ENCODE data around the gene GINS2.

Gene GINS2

GRCh38 chr16:85728879-85729278 is 40.1 kb upstream of the GINS2 start:
- Histone ChIP-seq H3K36me3 (ENCODE audit: control insufficient read depth, insufficient read depth, low read length) (no peaks in the 10 kb centered on the region), H3K9me3 (ENCODE audit: control insufficient read depth, low read length) (no peaks in the 10 kb centered on the region), H3K4me1 (ENCODE audit: control insufficient read depth, insufficient read depth, low read length, poor library complexity, severe bottlenecking) (peaks cover 5% of the 10 kb centered on the region), H3K27ac (ENCODE audit: low read depth, low read length, severe bottlenecking) (no peak overlapping the region), H3K4me3 (ENCODE audit: extremely low read depth, insufficient read depth, low read length, poor library complexity, severe bottlenecking) (no peak overlapping the region)
- WGBS, 2 experiments (ENCODE audit: insufficient coverage in 2 of 2): 84 to 88% methylated on average over 6 to 7 of the region's 7 CpGs

GRCh38 chr16:85724936-85725335 is 36.2 kb upstream of the GINS2 start:
- H3K36me3 ChIP-seq (ENCODE audit: control insufficient read depth, insufficient read depth, low read length): no peaks in the 10 kb centered on the region
- H3K27ac ChIP-seq (ENCODE audit: low read depth, low read length, severe bottlenecking): no peak overlapping the region
- H3K4me3 ChIP-seq (ENCODE audit: extremely low read depth, insufficient read depth, low read length, poor library complexity, severe bottlenecking): no peak overlapping the region
- WGBS, 2 experiments (ENCODE audit: insufficient coverage in 2 of 2): 87 to 94% methylated on average over 6 to 9 of the region's 12 CpGs
- peaks cover 5% of the 10 kb centered on the region for H3K4me1 ChIP-seq (ENCODE audit: control insufficient read depth, insufficient read depth, low read length, poor library complexity, severe bottlenecking)
- H3K9me3 ChIP-seq (ENCODE audit: control insufficient read depth, low read length): no peaks in the 10 kb centered on the region

GRCh38 chr16:85724126-85724879 is 35.5 kb upstream of the GINS2 start:
- Histone ChIP-seq H3K4me1 (ENCODE audit: control insufficient read depth, insufficient read depth, low read length, poor library complexity, severe bottlenecking) (no peaks in the 10 kb centered on the region), H3K9me3 (ENCODE audit: control insufficient read depth, low read length) (no peaks in the 10 kb centered on the region), H3K27ac (ENCODE audit: low read depth, low read length, severe bottlenecking) (no peak overlapping the region), H3K4me3 (ENCODE audit: extremely low read depth, insufficient read depth, low read length, poor library complexity, severe bottlenecking) (no peak overlapping the region), H3K36me3 (ENCODE audit: control insufficient read depth, insufficient read depth, low read length) (no peaks in the 10 kb centered on the region)
- WGBS, 2 experiments (ENCODE audit: insufficient coverage in 2 of 2): 81 to 87% methylated on average over 17 to 19 of the region's 20 CpGs

GRCh38 chr16:85722128-85722893 is 33.6 kb upstream of the GINS2 start:
- WGBS, 2 experiments (ENCODE audit: insufficient coverage in 2 of 2): 82 to 86% methylated on average over 18 to 20 of the region's 20 CpGs
- no peaks in the 10 kb centered on the region for H3K9me3 ChIP-seq (ENCODE audit: control insufficient read depth, low read length)
- no peaks in the 10 kb centered on the region for H3K36me3 ChIP-seq (ENCODE audit: control insufficient read depth, insufficient read depth, low read length)
- no peaks in the 10 kb centered on the region for H3K4me1 ChIP-seq (ENCODE audit: control insufficient read depth, insufficient read depth, low read length, poor library complexity, severe bottlenecking)
- no peak overlapping the region for H3K4me3 ChIP-seq (ENCODE audit: extremely low read depth, insufficient read depth, low read length, poor library complexity, severe bottlenecking)
- no peak overlapping the region for H3K27ac ChIP-seq (ENCODE audit: low read depth, low read length, severe bottlenecking)

GRCh38 chr16:85720302-85720637 is 31.5 kb upstream of the GINS2 start:
- WGBS, 2 experiments (ENCODE audit: insufficient coverage in 2 of 2): 88 to 95% methylated on average over 3 of the region's 4 CpGs
- H3K4me1 ChIP-seq (ENCODE audit: control insufficient read depth, insufficient read depth, low read length, poor library complexity, severe bottlenecking): peaks cover 12% of the 10 kb centered on the region
- no peaks in the 10 kb centered on the region for H3K9me3 ChIP-seq (ENCODE audit: control insufficient read depth, low read length)
- H3K4me3 ChIP-seq (ENCODE audit: extremely low read depth, insufficient read depth, low read length, poor library complexity, severe bottlenecking): no peak overlapping the region
- no peaks in the 10 kb centered on the region for H3K36me3 ChIP-seq (ENCODE audit: control insufficient read depth, insufficient read depth, low read length)
- no peak overlapping the region for H3K27ac ChIP-seq (ENCODE audit: low read depth, low read length, severe bottlenecking)

- Histone ChIP-seq H3K9me3 (ENCODE audit: control insufficient read depth, low read length) (no peaks in the 10 kb centered on the region), H3K36me3 (ENCODE audit: control insufficient read depth, insufficient read depth, low read length) (no peaks in the 10 kb centered on the region)
- WGBS, 2 experiments (ENCODE audit: insufficient coverage in 2 of 2): 95 to 100% methylated on average over 6 to 8 of the region's 11 CpGs
These were observed 31.0 kb upstream of the GINS2 start for GRCh38 chr16:85719605-85720301.

GRCh38 chr16:85718682-85719081 is 29.9 kb upstream of the GINS2 start:
- H3K36me3 ChIP-seq (ENCODE audit: control insufficient read depth, insufficient read depth, low read length): no peaks in the 10 kb centered on the region
- no peak overlapping the region for H3K27ac ChIP-seq (ENCODE audit: low read depth, low read length, severe bottlenecking)
- 65 to 66% methylated on average over 8 to 11 of the region's 11 CpGs for WGBS, 2 experiments (ENCODE audit: insufficient coverage in 2 of 2)
- peaks cover 16% of the 10 kb centered on the region for H3K4me1 ChIP-seq (ENCODE audit: control insufficient read depth, insufficient read depth, low read length, poor library complexity, severe bottlenecking)
- H3K4me3 ChIP-seq (ENCODE audit: extremely low read depth, insufficient read depth, low read length, poor library complexity, severe bottlenecking): no peak overlapping the region
- H3K9me3 ChIP-seq (ENCODE audit: control insufficient read depth, low read length): no peaks in the 10 kb centered on the region

More at GRCh38 chr16:85719605-85720301, 31.0 kb upstream of the GINS2 start:
- H3K4me1 ChIP-seq (ENCODE audit: control insufficient read depth, insufficient read depth, low read length, poor library complexity, severe bottlenecking): peaks cover 16% of the 10 kb centered on the region
- no peak overlapping the region for H3K27ac ChIP-seq (ENCODE audit: low read depth, low read length, severe bottlenecking)
- H3K4me3 ChIP-seq (ENCODE audit: extremely low read depth, insufficient read depth, low read length, poor library complexity, severe bottlenecking): no peak overlapping the region

GRCh38 chr16:85718153-85718477 is 29.4 kb upstream of the GINS2 start:
- Histone ChIP-seq H3K36me3 (ENCODE audit: control insufficient read depth, insufficient read depth, low read length) (no peaks in the 10 kb centered on the region), H3K4me1 (ENCODE audit: control insufficient read depth, insufficient read depth, low read length, poor library complexity, severe bottlenecking) (peaks cover 16% of the 10 kb centered on the region), H3K9me3 (ENCODE audit: control insufficient read depth, low read length) (no peaks in the 10 kb centered on the region), H3K27ac (ENCODE audit: low read depth, low read length, severe bottlenecking) (no peak overlapping the region), H3K4me3 (ENCODE audit: extremely low read depth, insufficient read depth, low read length, poor library complexity, severe bottlenecking) (no peak overlapping the region)
- WGBS, 2 experiments (ENCODE audit: insufficient coverage in 2 of 2): 48 to 66% methylated on average over 5 to 6 of the region's 6 CpGs

GRCh38 chr16:85717393-85718152 is 28.8 kb upstream of the GINS2 start:
- H3K9me3 ChIP-seq (ENCODE audit: control insufficient read depth, low read length): peaks cover under 1% of the 10 kb centered on the region
- peaks cover 16% of the 10 kb centered on the region for H3K4me1 ChIP-seq (ENCODE audit: control insufficient read depth, insufficient read depth, low read length, poor library complexity, severe bottlenecking)
- no peak overlapping the region for H3K4me3 ChIP-seq (ENCODE audit: extremely low read depth, insufficient read depth, low read length, poor library complexity, severe bottlenecking)
- H3K36me3 ChIP-seq (ENCODE audit: control insufficient read depth, insufficient read depth, low read length): no peaks in the 10 kb centered on the region
- 62 to 63% methylated on average over 14 to 16 of the region's 21 CpGs for WGBS, 2 experiments (ENCODE audit: insufficient coverage in 2 of 2)
- no peak overlapping the region for H3K27ac ChIP-seq (ENCODE audit: low read depth, low read length, severe bottlenecking)

GRCh38 chr16:85716680-85717038 is 27.9 kb upstream of the GINS2 start:
- Histone ChIP-seq H3K4me3 (ENCODE audit: extremely low read depth, insufficient read depth, low read length, poor library complexity, severe bottlenecking) (no peak overlapping the region), H3K9me3 (ENCODE audit: control insufficient read depth, low read length) (peaks cover 6% of the 10 kb centered on the region), H3K27ac (ENCODE audit: low read depth, low read length, severe bottlenecking) (no peak overlapping the region), H3K36me3 (ENCODE audit: control insufficient read depth, insufficient read depth, low read length) (no peaks in the 10 kb centered on the region), H3K4me1 (ENCODE audit: control insufficient read depth, insufficient read depth, low read length, poor library complexity, severe bottlenecking) (peaks cover 16% of the 10 kb centered on the region)
- WGBS, 2 experiments (ENCODE audit: insufficient coverage in 2 of 2): 56 to 94% methylated on average over 2 of the region's 3 CpGs
